Measurements from ENCODE around the gene MBIP. TPM values are rescaled to one million over a fixed set of nuclear protein-coding genes. Genes with fewer than 3 reads are reported as not detected.
"Not testable (repeated sequence)": the region's sequence is repeated elsewhere in the genome, so short reads cannot be mapped to it uniquely, and the experiment has no call there.

MBIP gene
- total RNA-seq = 8.9 TPM
- long read RNA-seq, partial matches to known transcripts = 0 of 4 reads
- long read RNA-seq, other reads (novel, unspliced or antisense) = 0 of 4 reads

- DNase-seq (ENCODE audit: missing footprints) (peak; percentile 92), ATAC-seq (peak; percentile 99)
- intact Hi-C loops (cut with DNase I) = no loop called here
Observed at GRCh38 chr14:36320200-36320896, at the start of gene MBIP. Gene MBIP, minus strand, starts transcription at chr14:36320637. Its CDS starts 49 bp downstream, at chr14:36320588.

GRCh38 chr14:36367985-36368774 lies 47.7 kb upstream of the MBIP start:
- no peak for DNase-seq (ENCODE audit: missing footprints)
- intact Hi-C loops (cut with DNase I) = no loop called here
- ATAC-seq = no peak

GRCh38 chr14:36365766-36366165 lies 45.3 kb upstream of the MBIP start:
- DNase-seq (ENCODE audit: missing footprints) (no peak), ATAC-seq (no peak)
- intact Hi-C loops (cut with DNase I) = no loop called here

GRCh38 chr14:36363704-36364103 lies 43.3 kb upstream of the MBIP start:
- intact Hi-C loops (cut with DNase I) = no loop called here
- ATAC-seq = no peak
- DNase-seq (ENCODE audit: missing footprints) = no peak

GRCh38 chr14:36362648-36363047 lies 42.2 kb upstream of the MBIP start:
- no peak for DNase-seq (ENCODE audit: missing footprints)
- ATAC-seq = no peak
- intact Hi-C loops (cut with DNase I) = no loop called here

- intact Hi-C loops (cut with DNase I) = no loop called here
- ATAC-seq (peak; percentile 54), DNase-seq (ENCODE audit: missing footprints) (no peak)
Observed at GRCh38 chr14:36361210-36361853, 40.9 kb upstream of the MBIP start.

- DNase-seq (ENCODE audit: missing footprints) (no peak), ATAC-seq (no peak)
- intact Hi-C loops (cut with DNase I) = no loop called here
Observed at GRCh38 chr14:36356862-36357261, 36.4 kb upstream of the MBIP start.

- ATAC-seq (no peak), DNase-seq (ENCODE audit: missing footprints) (no peak)
- intact Hi-C loops (cut with DNase I) = no loop called here
Observed at GRCh38 chr14:36346052-36346451, 25.6 kb upstream of the MBIP start.

- DNase-seq (ENCODE audit: missing footprints) (no peak), ATAC-seq (no peak)
- intact Hi-C loops (cut with DNase I) = no loop called here
Observed at GRCh38 chr14:36344211-36344610, 23.8 kb upstream of the MBIP start.

- DNase-seq (ENCODE audit: missing footprints); intact Hi-C loops (cut with DNase I); ATAC-seq: not testable (repeated sequence)
Observed at GRCh38 chr14:36341811-36342210, 21.4 kb upstream of the MBIP start.

- no peak for DNase-seq (ENCODE audit: missing footprints)
- ATAC-seq = no peak
- intact Hi-C loops (cut with DNase I) = no loop called here
Observed at GRCh38 chr14:36340276-36340890, 19.9 kb upstream of the MBIP start.

- intact Hi-C loops (cut with DNase I) = no loop called here
- ATAC-seq = no peak
- no peak for DNase-seq (ENCODE audit: missing footprints)
Observed at GRCh38 chr14:36339816-36340215, 19.4 kb upstream of the MBIP start.

- intact Hi-C loops (cut with DNase I) = no loop called here
- no peak for ATAC-seq
- DNase-seq (ENCODE audit: missing footprints) = no peak
Observed at GRCh38 chr14:36333119-36333518, 12.7 kb upstream of the MBIP start.

- intact Hi-C loops (cut with DNase I); ATAC-seq; DNase-seq (ENCODE audit: missing footprints): not testable (repeated sequence)
Observed at GRCh38 chr14:36327573-36327972, 7.1 kb upstream of the MBIP start.

- no peak for DNase-seq (ENCODE audit: missing footprints)
- intact Hi-C loops (cut with DNase I) = no loop called here
- no peak for ATAC-seq
Observed at GRCh38 chr14:36325853-36326252, 5.4 kb upstream of the MBIP start.

GRCh38 chr14:36324897-36325296 lies 4.5 kb upstream of the MBIP start:
- ATAC-seq (no peak), DNase-seq (ENCODE audit: missing footprints) (no peak)
- intact Hi-C loops (cut with DNase I) = no loop called here

GRCh38 chr14:36320897-36321381 lies 502 bp upstream of the MBIP start:
- DNase-seq (ENCODE audit: missing footprints) (no peak), ATAC-seq (peak; percentile 7)

GRCh38 chr14:36319899-36320199 lies 588 bp downstream of the MBIP start:
- DNase-seq (ENCODE audit: missing footprints) (no peak), ATAC-seq (no peak)
- intact Hi-C loops (cut with DNase I) = no loop called here

More at GRCh38 chr14:36320897-36321381, 502 bp upstream of the MBIP start:
- intact Hi-C loops (cut with DNase I) = no loop called here

- intact Hi-C loops (cut with DNase I) = no loop called here
- no peak for ATAC-seq
Observed at GRCh38 chr14:36317650-36318049, 2.8 kb downstream of the MBIP start.

More at GRCh38 chr14:36317650-36318049, 2.8 kb downstream of the MBIP start:
- no peak for DNase-seq (ENCODE audit: missing footprints)
